ENCODE measurements around the gene ORMDL3. TPM values are rescaled to one million over a fixed set of nuclear protein-coding genes. Genes with fewer than 3 reads are reported as not detected.

The ORMDL3 gene
- total and polyA plus RNA-seq, 2 experiments from 2014 or later = 56.4 to 73.3 TPM

GRCh38 chr17:39934324-39934723, 6.9 kb upstream of the ORMDL3 start:
- Histone ChIP-seq H3K79me2 (no peaks in the 10 kb centered on the region), H3K4me2 (peak overlapping the region; percentile 58), H3K9me2 (replicated peaks; ENCODE audit: insufficient read depth) (no peaks in the 10 kb centered on the region), H3K4me1 (ENCODE audit: insufficient read depth) (peaks cover 2% of the 10 kb centered on the region), H3K27ac (peak overlapping the region; percentile 10), H2AFZ (no peak overlapping the region), H3K4me3 (no peak overlapping the region), H4K20me1 (ENCODE audit: insufficient read depth, poor library complexity, severe bottlenecking) (no peaks in the 10 kb centered on the region), H3K9me3 (ENCODE audit: low read depth) (no peaks in the 10 kb centered on the region), H3K36me3 (replicated peaks; ENCODE audit: insufficient read depth, low read depth) (no peaks in the 10 kb centered on the region), H3K27me3 (no peaks in the 10 kb centered on the region)
- DNase-seq (ENCODE audit: low spot score) = no peak
- TF ChIP-seq EZH2phosphoT487 (IDR thresholded peaks at IDR 0.05; ENCODE audit: low read depth, severe bottlenecking, unreplicated experiment) (no peak), CTCF (IDR thresholded peaks at IDR 0.05; ENCODE audit: poor library complexity) (no peak), EZH2 (IDR thresholded peaks at IDR 0.05; ENCODE audit: borderline replicate concordance) (no peak)
- 56% methylated on average over 5 of the region's 5 CpGs for WGBS (ENCODE audit: low lambda C conversion rate, missing lambda C conversion rate)

DNA sequence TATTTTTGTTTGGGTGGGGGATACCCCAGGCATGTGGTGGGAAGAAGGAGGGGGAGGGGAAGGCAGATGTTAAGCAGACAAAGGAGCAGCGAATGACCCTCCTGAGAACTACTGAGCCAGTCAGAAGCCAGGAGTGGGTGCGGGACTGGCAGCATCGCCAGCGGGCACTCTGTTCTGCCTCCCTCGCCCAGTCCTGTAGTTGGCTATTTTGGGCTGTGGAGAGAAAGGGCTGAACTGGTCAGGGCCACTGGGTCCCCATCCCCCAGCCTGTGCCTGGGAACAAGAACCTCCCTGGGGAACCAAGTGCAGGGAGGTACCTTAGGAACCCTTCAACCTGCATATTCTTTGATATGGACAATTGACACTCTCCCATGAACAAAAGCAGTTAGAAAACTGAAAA, 6.5 kb upstream of the ORMDL3 start:
- Histone ChIP-seq H3K4me2 (peak overlapping the region; percentile 58), H3K27ac (peak overlapping the region; percentile 10), H3K79me2 (no peaks in the 10 kb centered on the region), H2AFZ (no peak overlapping the region), H3K9me2 (replicated peaks; ENCODE audit: insufficient read depth) (no peaks in the 10 kb centered on the region), H3K9me3 (ENCODE audit: low read depth) (no peaks in the 10 kb centered on the region), H3K36me3 (replicated peaks; ENCODE audit: insufficient read depth, low read depth) (no peaks in the 10 kb centered on the region), H3K27me3 (no peaks in the 10 kb centered on the region), H4K20me1 (ENCODE audit: insufficient read depth, poor library complexity, severe bottlenecking) (no peaks in the 10 kb centered on the region), H3K4me3 (no peak overlapping the region), H3K4me1 (ENCODE audit: insufficient read depth) (peaks cover 1% of the 10 kb centered on the region)
- no peak for DNase-seq (ENCODE audit: low spot score)
- TF ChIP-seq EZH2 (IDR thresholded peaks at IDR 0.05; ENCODE audit: borderline replicate concordance) (no peak), EZH2phosphoT487 (IDR thresholded peaks at IDR 0.05; ENCODE audit: low read depth, severe bottlenecking, unreplicated experiment) (no peak), CTCF (IDR thresholded peaks at IDR 0.05; ENCODE audit: poor library complexity) (no peak)
- 92% methylated on average over 5 of the region's 5 CpGs for WGBS (ENCODE audit: low lambda C conversion rate, missing lambda C conversion rate)

GRCh38 chr17:39929646-39930407, 2.4 kb upstream of the ORMDL3 start:
- TF ChIP-seq CTCF (IDR thresholded peaks at IDR 0.05; ENCODE audit: poor library complexity) (no peak), EZH2 (IDR thresholded peaks at IDR 0.05; ENCODE audit: borderline replicate concordance) (no peak), EZH2phosphoT487 (IDR thresholded peaks at IDR 0.05; ENCODE audit: low read depth, severe bottlenecking, unreplicated experiment) (no peak)

More at GRCh38 chr17:39929646-39930407, 2.4 kb upstream of the ORMDL3 start:
- no peak overlapping the region for H3K4me3 ChIP-seq
- no peaks in the 10 kb centered on the region for H3K9me3 ChIP-seq (ENCODE audit: low read depth)
- 89% methylated on average over 5 of the region's 5 CpGs for WGBS (ENCODE audit: low lambda C conversion rate, missing lambda C conversion rate)
- no peak overlapping the region for H2AFZ ChIP-seq
- no peaks in the 10 kb centered on the region for H3K36me3 ChIP-seq (replicated peaks; ENCODE audit: insufficient read depth, low read depth)
- H3K4me2 ChIP-seq = no peak overlapping the region
- peak overlapping the region; percentile 94 for H3K27ac ChIP-seq
- H3K4me1 ChIP-seq (ENCODE audit: insufficient read depth) = peaks cover 20% of the 10 kb centered on the region
- H4K20me1 ChIP-seq (ENCODE audit: insufficient read depth, poor library complexity, severe bottlenecking) = peaks cover 15% of the 10 kb centered on the region
- DNase-seq (ENCODE audit: low spot score) = no peak
- H3K79me2 ChIP-seq = peaks cover 21% of the 10 kb centered on the region
- no peaks in the 10 kb centered on the region for H3K9me2 ChIP-seq (replicated peaks; ENCODE audit: insufficient read depth)
- H3K27me3 ChIP-seq = no peaks in the 10 kb centered on the region

Measured in hepatocyte (in vitro differentiated cells).